ENCODE data around the gene B4GALT4.

B4GALT4 gene

DNA sequence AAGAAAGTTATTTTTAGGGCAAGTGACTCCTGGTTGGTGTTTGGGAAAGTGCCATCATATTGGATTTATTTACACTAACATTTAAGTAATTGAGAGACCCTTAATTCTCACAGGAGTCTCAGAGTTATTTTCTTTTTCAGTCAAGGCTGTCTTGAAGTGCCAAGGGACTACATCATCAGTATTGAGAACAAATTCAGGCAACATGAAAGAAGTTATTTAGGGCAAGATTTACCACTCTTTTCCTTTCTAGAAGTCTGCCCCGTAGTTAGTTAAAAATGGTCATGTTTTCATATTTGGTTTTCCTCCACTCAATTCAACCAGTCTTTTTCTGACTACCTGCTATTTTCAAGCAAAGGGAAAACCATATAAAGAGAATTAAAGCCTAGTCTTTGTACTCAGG lies 6.1 kb downstream of the B4GALT4 start:
- no peaks in the 10 kb centered on the region for H3K36me3 ChIP-seq (ENCODE audit: control insufficient read depth, insufficient read depth, low read length)
- peaks cover 9% of the 10 kb centered on the region for H3K4me1 ChIP-seq (ENCODE audit: control insufficient read depth, insufficient read depth, low read length)
- no peak overlapping the region for H3K9ac ChIP-seq (ENCODE audit: low read length)
- no peaks in the 10 kb centered on the region for H3K27me3 ChIP-seq (ENCODE audit: control insufficient read depth, insufficient read depth, low read length)
- H3K9me3 ChIP-seq (ENCODE audit: control insufficient read depth, low read length), result no peaks in the 10 kb centered on the region
- no peak overlapping the region for H3K4me3 ChIP-seq (ENCODE audit: low read length)

DNA sequence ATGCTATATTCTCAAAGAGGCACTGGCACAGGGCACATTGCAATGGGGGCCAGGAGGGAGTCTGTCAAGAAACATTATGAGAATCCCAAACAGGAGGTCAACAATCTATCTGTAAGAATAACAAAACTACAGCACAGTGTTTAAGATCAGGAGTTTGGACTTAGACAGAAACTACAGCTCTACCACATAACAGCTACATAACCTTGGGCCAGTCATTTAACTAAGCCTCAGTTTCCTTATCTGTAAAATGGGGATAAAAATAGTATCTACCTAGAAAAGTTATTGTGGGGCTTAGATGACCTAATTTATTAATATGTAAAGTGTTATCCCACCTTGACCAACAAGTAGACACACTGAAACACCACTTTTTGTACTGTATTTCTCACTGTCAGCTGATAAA lies 9.9 kb downstream of the B4GALT4 start:
- H3K4me3 ChIP-seq (ENCODE audit: low read length), result no peak overlapping the region
- H3K36me3 ChIP-seq (ENCODE audit: control insufficient read depth, insufficient read depth, low read length), result no peaks in the 10 kb centered on the region
- H3K27me3 ChIP-seq (ENCODE audit: control insufficient read depth, insufficient read depth, low read length), result no peaks in the 10 kb centered on the region
- no peak overlapping the region for H3K9ac ChIP-seq (ENCODE audit: low read length)
- peaks cover 35% of the 10 kb centered on the region for H3K4me1 ChIP-seq (ENCODE audit: control insufficient read depth, insufficient read depth, low read length)
- no peaks in the 10 kb centered on the region for H3K9me3 ChIP-seq (ENCODE audit: control insufficient read depth, low read length)

DNA sequence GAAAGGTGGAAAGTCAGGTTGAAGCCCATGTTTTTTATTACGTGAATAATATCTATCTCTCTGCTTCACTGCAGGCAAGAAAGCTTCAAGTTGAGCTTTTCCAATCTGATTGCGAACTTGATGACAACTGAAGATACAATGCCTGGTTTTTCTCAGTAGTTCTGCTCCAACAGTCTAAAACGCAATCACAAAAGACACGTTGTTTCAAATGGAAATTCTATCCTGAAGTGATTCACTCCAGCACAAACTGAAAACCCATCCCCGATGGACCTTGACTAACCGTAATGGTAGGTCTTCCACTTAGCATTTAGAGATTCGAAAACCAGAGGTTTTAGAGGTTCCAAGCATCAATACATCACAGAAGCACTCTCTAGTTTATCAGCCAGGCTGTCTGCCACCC lies 10.6 kb downstream of the B4GALT4 start:
- Histone ChIP-seq H3K9ac (ENCODE audit: low read length) (no peak overlapping the region), H3K9me3 (ENCODE audit: control insufficient read depth, low read length) (no peaks in the 10 kb centered on the region), H3K27me3 (ENCODE audit: control insufficient read depth, insufficient read depth, low read length) (no peaks in the 10 kb centered on the region), H3K4me1 (ENCODE audit: control insufficient read depth, insufficient read depth, low read length) (peaks cover 30% of the 10 kb centered on the region), H3K36me3 (ENCODE audit: control insufficient read depth, insufficient read depth, low read length) (no peaks in the 10 kb centered on the region), H3K4me3 (ENCODE audit: low read length) (no peak overlapping the region)

DNA sequence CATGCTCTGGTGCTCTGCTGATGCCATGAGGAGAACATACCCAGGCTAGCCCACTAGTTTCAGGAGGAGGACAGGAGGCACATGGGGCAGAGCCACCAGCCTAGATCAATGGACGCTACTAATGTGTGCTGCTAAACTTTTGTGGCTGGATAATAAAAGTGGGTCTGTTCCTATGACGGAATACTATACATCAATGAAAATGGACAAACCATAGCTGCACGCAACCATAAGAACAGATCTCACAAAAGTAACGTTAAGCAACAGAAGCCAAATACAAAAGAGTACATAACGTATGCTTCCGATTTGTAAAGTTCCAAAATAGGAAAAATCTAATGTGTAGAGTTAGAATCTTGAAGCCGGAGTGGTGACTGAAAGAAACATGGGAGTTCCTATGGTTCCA lies 11.5 kb downstream of the B4GALT4 start:
- H3K4me1 ChIP-seq (ENCODE audit: control insufficient read depth, insufficient read depth, low read length), result peaks cover 30% of the 10 kb centered on the region
- no peaks in the 10 kb centered on the region for H3K9me3 ChIP-seq (ENCODE audit: control insufficient read depth, low read length)
- H3K27me3 ChIP-seq (ENCODE audit: control insufficient read depth, insufficient read depth, low read length), result no peaks in the 10 kb centered on the region
- no peak overlapping the region for H3K9ac ChIP-seq (ENCODE audit: low read length)
- H3K36me3 ChIP-seq (ENCODE audit: control insufficient read depth, insufficient read depth, low read length), result no peaks in the 10 kb centered on the region
- no peak overlapping the region for H3K4me3 ChIP-seq (ENCODE audit: low read length)

DNA sequence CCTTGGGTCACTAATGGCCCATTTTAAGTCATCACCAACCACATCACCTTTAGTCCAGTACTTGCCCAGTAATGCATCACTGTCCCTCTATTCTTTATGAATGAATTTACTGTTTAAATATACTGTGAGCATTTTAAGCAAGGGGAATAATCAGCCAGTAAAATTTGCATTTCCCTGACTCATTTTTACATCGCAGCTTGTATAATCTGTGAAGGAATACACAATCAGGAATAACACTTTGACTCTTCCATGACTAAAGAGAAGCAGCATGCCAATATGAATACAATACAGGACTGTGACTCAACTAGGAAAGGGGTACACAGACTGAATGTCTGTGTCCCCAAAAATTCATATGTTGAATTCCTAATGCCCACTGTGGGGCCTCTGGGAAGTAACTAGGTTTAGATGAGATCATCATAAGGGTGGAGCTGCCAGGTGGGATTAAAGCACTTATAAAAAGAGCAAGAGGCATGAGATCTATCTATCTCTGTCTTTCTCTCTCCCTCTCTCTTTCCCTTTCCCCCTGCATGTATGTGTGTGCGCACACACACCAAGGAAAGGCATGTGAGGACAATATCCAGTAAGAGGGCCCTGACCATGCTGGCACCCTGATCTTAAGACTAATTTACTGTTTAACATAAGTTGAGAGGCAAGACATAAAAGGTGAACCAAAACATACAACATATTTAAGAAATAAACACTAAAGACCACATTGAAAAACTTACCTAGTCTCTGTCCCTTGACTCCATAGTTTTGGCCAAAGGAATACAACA lies 12.1 kb downstream of the B4GALT4 start:
- H3K4me1 ChIP-seq (ENCODE audit: control insufficient read depth, insufficient read depth, low read length), result peaks cover 30% of the 10 kb centered on the region
- H3K9me3 ChIP-seq (ENCODE audit: control insufficient read depth, low read length), result no peaks in the 10 kb centered on the region
- H3K36me3 ChIP-seq (ENCODE audit: control insufficient read depth, insufficient read depth, low read length), result peaks cover 5% of the 10 kb centered on the region
- no peak overlapping the region for H3K4me3 ChIP-seq (ENCODE audit: low read length)
- H3K9ac ChIP-seq (ENCODE audit: low read length), result no peak overlapping the region
- no peaks in the 10 kb centered on the region for H3K27me3 ChIP-seq (ENCODE audit: control insufficient read depth, insufficient read depth, low read length)

DNA sequence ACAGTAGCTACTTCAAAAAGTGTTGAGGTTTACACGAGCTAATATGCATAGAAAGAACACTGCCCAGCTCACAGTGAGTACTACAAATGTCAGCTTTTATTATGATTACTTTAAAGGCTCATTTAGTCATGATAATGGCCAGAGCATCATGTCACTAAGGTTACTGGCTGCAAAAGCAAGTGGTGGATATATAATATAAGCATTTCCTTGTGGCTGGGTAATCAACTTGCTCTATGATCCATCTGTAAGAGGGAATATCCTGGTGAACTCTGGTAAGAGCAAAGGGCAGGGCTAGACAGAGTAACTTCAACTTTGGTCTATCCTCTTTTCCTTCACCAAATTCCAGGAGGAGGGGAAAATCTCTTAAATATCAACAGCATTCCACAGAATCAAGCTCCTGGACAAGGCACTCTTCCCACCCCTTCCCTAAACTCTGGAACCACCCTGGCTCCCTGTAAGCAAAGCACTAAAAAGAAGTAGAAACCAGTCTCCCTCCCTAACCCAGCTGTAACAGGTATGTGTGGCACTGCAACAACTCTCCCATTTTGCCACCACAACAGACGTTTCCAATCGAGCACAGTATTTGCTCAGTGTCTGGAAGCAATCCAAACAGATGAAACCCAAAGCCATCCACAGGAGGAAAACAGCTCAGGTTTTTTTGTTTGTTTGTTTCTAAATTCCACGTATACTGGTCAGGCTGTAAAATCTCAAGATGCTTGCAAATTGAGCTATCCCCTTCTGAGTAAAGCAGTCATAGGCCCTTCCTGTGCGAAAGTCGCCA lies 13.4 kb downstream of the B4GALT4 start:
- H3K9ac ChIP-seq (ENCODE audit: low read length), result no peak overlapping the region
- peaks cover 9% of the 10 kb centered on the region for H3K36me3 ChIP-seq (ENCODE audit: control insufficient read depth, insufficient read depth, low read length)
- H3K4me3 ChIP-seq (ENCODE audit: low read length), result no peak overlapping the region

DNA sequence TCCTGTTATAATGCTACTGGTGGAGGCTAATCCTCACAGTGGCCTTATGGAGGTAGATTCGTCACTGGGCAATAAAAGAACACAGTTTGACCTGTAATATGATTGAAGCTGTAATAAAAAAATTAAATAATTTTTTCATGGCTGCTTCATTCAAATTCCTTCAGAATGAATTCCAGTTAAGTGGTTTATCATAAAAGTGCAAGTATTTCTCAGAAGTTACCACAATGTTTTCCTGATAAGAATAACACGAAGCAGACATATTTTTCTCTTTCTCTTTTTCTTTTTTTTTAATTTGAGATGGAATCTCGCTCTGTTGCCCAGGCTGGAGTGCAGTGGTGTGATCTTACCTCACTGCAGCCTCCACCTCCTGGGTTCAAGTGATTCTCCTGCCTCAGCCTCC lies 15.6 kb downstream of the B4GALT4 start:
- no peak overlapping the region for H3K9ac ChIP-seq (ENCODE audit: low read length)
- peaks cover 43% of the 10 kb centered on the region for H3K4me1 ChIP-seq (ENCODE audit: control insufficient read depth, insufficient read depth, low read length)
- peaks cover 9% of the 10 kb centered on the region for H3K36me3 ChIP-seq (ENCODE audit: control insufficient read depth, insufficient read depth, low read length)

More for the DNA sequence above, 13.4 kb downstream of the B4GALT4 start:
- H3K4me1 ChIP-seq (ENCODE audit: control insufficient read depth, insufficient read depth, low read length), result peaks cover 30% of the 10 kb centered on the region
- no peaks in the 10 kb centered on the region for H3K27me3 ChIP-seq (ENCODE audit: control insufficient read depth, insufficient read depth, low read length)
- H3K9me3 ChIP-seq (ENCODE audit: control insufficient read depth, low read length), result no peaks in the 10 kb centered on the region

DNA sequence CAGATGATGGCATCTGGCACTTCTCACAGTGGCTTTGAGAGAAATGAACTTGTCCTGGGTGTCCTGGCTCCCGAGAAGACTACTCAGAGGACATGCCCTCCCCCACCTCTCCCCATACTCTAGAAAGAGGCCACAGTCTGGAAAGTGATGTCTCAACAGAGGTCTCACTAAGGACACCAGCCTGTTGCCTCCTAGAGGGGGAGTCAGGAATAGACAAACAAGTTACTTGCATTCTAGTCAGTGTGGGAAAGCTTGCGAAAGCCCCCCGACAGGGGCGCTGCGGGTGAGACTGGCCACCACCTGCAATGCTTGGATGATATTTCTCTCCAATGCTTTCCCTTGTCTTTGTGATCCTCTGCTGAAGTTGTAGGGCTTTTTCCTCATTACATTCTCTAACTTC lies 17.2 kb downstream of the B4GALT4 start:
- peaks cover 9% of the 10 kb centered on the region for H3K36me3 ChIP-seq (ENCODE audit: control insufficient read depth, insufficient read depth, low read length)
- no peak overlapping the region for H3K4me3 ChIP-seq (ENCODE audit: low read length)
- no peaks in the 10 kb centered on the region for H3K27me3 ChIP-seq (ENCODE audit: control insufficient read depth, insufficient read depth, low read length)
- H3K4me1 ChIP-seq (ENCODE audit: control insufficient read depth, insufficient read depth, low read length), result peaks cover 53% of the 10 kb centered on the region
- no peaks in the 10 kb centered on the region for H3K9me3 ChIP-seq (ENCODE audit: control insufficient read depth, low read length)
- no peak overlapping the region for H3K9ac ChIP-seq (ENCODE audit: low read length)

More for the DNA sequence above, 15.6 kb downstream of the B4GALT4 start:
- Histone ChIP-seq H3K9me3 (ENCODE audit: control insufficient read depth, low read length) (no peaks in the 10 kb centered on the region), H3K27me3 (ENCODE audit: control insufficient read depth, insufficient read depth, low read length) (no peaks in the 10 kb centered on the region), H3K4me3 (ENCODE audit: low read length) (no peak overlapping the region)

DNA sequence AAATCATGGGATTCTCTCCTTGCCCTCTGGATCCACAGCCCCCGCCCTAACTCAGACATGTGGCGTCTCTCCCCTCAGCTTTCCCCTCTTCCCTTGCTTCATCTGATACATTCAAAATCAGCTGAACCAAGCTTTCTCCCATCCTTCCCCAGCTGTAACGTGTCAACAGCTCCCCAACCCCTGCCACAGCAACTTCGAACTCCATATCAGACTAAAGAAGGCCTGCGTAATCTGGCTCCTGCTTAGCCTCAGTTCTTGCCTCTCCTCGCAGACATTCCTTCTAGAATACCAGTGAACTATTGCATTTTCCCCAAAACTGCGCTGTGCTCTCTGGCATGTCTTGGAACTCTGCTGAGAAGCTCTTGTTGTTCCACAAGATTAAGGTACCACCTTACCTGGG lies 18.3 kb downstream of the B4GALT4 start:
- no peak overlapping the region for H3K4me3 ChIP-seq (ENCODE audit: low read length)
- H3K36me3 ChIP-seq (ENCODE audit: control insufficient read depth, insufficient read depth, low read length), result peaks cover 9% of the 10 kb centered on the region
- peaks cover 46% of the 10 kb centered on the region for H3K4me1 ChIP-seq (ENCODE audit: control insufficient read depth, insufficient read depth, low read length)
- no peak overlapping the region for H3K9ac ChIP-seq (ENCODE audit: low read length)
- H3K27me3 ChIP-seq (ENCODE audit: control insufficient read depth, insufficient read depth, low read length), result no peaks in the 10 kb centered on the region
- H3K9me3 ChIP-seq (ENCODE audit: control insufficient read depth, low read length), result no peaks in the 10 kb centered on the region

DNA sequence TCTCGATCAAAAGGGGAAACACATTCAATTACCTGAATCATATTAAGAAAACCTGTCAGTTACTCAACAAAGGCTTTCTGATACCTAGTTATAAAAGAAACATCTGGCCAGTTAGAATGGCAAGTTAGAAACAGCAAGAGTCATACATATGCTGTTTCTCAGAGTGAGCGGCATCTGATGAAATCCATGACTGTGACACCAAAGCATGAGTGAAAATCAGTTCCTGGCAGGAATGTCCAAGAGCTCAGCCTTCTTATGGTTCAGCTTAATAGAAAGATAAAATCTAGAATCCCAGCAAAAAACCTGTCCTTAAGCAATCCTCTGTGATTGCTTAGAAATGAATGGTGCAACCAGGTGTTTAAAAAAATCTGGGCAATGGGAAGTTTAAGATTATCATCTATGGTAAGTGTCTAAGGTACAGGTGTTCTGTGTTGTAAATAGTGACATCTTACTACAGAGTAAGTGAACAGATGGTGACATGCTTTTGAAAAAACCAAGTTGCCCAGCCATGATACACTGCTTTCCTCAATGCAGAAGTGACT lies 18.8 kb downstream of the B4GALT4 start:
- Histone ChIP-seq H3K4me1 (ENCODE audit: control insufficient read depth, insufficient read depth, low read length) (peaks cover 42% of the 10 kb centered on the region), H3K27me3 (ENCODE audit: control insufficient read depth, insufficient read depth, low read length) (no peaks in the 10 kb centered on the region), H3K36me3 (ENCODE audit: control insufficient read depth, insufficient read depth, low read length) (peaks cover 9% of the 10 kb centered on the region), H3K4me3 (ENCODE audit: low read length) (no peak overlapping the region), H3K9me3 (ENCODE audit: control insufficient read depth, low read length) (no peaks in the 10 kb centered on the region), H3K9ac (ENCODE audit: low read length) (no peak overlapping the region)

DNA sequence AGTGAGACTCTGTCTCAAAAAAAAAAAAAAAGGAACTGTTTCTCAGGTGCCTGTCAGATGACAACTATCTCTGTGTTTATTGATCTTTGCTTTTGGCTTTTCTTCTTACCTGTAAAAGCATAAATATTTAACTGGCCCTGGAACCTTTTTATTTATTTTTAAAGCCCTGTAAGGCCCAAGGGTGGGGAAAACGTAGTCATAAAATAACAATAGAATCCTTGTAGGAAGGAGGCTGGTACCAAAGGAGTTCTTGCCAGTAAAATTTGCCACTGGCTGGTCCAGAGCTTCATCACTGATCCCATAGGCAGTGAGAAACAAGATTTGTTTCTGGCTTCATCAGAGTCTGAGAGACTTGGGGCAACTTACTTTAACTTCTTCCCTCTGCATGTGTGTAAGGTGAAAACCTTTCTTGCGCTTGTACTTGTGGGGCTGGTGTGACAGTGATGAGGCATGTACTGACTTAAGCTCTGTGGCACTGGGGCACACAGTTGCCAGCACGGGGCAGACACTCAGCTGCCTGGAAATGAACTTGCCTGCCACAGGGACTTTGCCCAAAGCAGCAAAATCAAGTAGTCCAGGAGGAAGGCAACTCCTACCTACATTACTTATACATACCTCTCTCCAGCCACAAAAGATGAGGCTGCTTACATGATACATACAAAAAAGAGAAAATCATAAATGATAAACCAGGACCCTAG lies 19.6 kb downstream of the B4GALT4 start:
- H3K9me3 ChIP-seq (ENCODE audit: control insufficient read depth, low read length), result no peaks in the 10 kb centered on the region
- H3K9ac ChIP-seq (ENCODE audit: low read length), result no peak overlapping the region
- no peak overlapping the region for H3K4me3 ChIP-seq (ENCODE audit: low read length)
- peaks cover 36% of the 10 kb centered on the region for H3K4me1 ChIP-seq (ENCODE audit: control insufficient read depth, insufficient read depth, low read length)
- H3K27me3 ChIP-seq (ENCODE audit: control insufficient read depth, insufficient read depth, low read length), result no peaks in the 10 kb centered on the region
- H3K36me3 ChIP-seq (ENCODE audit: control insufficient read depth, insufficient read depth, low read length), result peaks cover 10% of the 10 kb centered on the region

DNA sequence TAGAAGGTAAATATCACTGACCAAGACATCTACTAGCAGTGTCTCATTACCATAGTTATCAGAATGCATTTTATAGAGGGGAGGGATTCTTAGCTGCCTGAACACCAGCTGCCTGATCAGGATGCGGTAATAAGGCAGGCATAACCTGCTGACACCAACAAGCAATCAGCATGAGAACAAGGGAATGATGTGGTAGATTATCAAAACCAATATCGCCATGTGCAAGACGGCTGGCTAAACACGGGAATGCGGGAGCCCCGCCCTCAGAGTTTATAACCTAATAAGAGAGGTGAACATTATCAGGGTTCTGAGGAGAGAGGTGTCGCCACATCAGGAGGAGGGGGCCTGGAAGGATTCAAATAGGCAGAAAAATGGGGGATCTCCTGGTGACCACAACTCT lies 20.5 kb downstream of the B4GALT4 start:
- Histone ChIP-seq H3K9me3 (ENCODE audit: control insufficient read depth, low read length) (no peaks in the 10 kb centered on the region), H3K36me3 (ENCODE audit: control insufficient read depth, insufficient read depth, low read length) (peaks cover 19% of the 10 kb centered on the region), H3K9ac (ENCODE audit: low read length) (no peak overlapping the region), H3K4me1 (ENCODE audit: control insufficient read depth, insufficient read depth, low read length) (peaks cover 34% of the 10 kb centered on the region), H3K27me3 (ENCODE audit: control insufficient read depth, insufficient read depth, low read length) (no peaks in the 10 kb centered on the region), H3K4me3 (ENCODE audit: low read length) (no peak overlapping the region)

All from mucosa of stomach (tissue), 1 donor.